ENCODE measurements around the gene HEATR3.

GRCh38 chr16:50021544-50021943 is 44.2 kb upstream of the HEATR3 start:
- no peak for TF ChIP-seq POLR2AphosphoS5 (IDR thresholded peaks at IDR 0.05)
- TF ChIP-seq POLR2A (IDR thresholded peaks at IDR 0.05): no peak

Measured in prostate gland (tissue), 1 donor.